ENCODE results near the gene RBMS1. TPM values are rescaled to one million over a fixed set of nuclear protein-coding genes. Genes with fewer than 3 reads are reported as not detected.

The RBMS1 gene
- total RNA-seq, 1 experiment from 2014 or later = 65.4 TPM

DNA sequence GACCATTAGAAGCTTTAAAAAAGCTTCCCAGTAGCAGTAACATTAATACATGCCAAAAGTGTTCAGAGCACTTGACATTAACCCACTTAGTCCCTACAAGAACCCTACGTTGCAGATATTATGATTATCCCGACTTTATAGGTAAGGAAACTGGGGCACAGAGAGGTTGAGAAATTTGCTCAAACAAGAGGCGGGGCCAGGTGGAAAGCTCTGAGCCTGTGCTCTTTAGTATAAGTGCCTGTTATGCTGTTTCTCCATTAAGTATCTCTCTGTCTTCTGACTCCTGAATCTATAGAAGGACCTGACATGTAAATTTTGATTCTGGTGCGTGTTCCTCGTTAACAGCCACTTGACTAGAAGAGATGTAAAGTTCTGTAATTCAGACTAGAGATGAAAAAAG lies 139.8 kb downstream of the RBMS1 start:
- peaks cover 64% of the 10 kb centered on the region for H3K4me1 Mint-ChIP-seq (ENCODE audit: insufficient read depth, unreplicated experiment)
- BruUV-seq (replicated peaks) = no TSS peak
- no peaks in the 10 kb centered on the region for H3K27me3 Mint-ChIP-seq (ENCODE audit: insufficient read depth, unreplicated experiment)
- no peak overlapping the region for H3K4me3 Mint-ChIP-seq (ENCODE audit: unreplicated experiment)
- ChIA-PET POLR2A (interaction anchor here (0.6 to 6.7 kb wide), 9 partner anchors 10 to 382 kb away, joined by 3 to 62 read pairs (median 3); no protein-coding TSS in a partner anchor), CTCF (interaction anchor here (0.6 to 3.4 kb wide), 19 partner anchors 8 to 710 kb away, joined by 3 to 19 read pairs (median 4); no protein-coding TSS in a partner anchor)
- no peak for DNase-seq (ENCODE audit: unreplicated experiment)
- H3K27ac Mint-ChIP-seq (ENCODE audit: low read depth, unreplicated experiment) = no peak overlapping the region
- H3K36me3 Mint-ChIP-seq (ENCODE audit: insufficient read depth, unreplicated experiment) = no peaks in the 10 kb centered on the region
- H3K9me3 Mint-ChIP-seq (ENCODE audit: unreplicated experiment) = no peaks in the 10 kb centered on the region
- intact Hi-C loops (cut with micrococcal nuclease) = loop anchor here (1.0 to 5.0 kb wide), 4 partner anchors 53 to 565 kb away; partner anchors contain the start of gene RBMS1
- TF ChIP-seq, protein P1, sequence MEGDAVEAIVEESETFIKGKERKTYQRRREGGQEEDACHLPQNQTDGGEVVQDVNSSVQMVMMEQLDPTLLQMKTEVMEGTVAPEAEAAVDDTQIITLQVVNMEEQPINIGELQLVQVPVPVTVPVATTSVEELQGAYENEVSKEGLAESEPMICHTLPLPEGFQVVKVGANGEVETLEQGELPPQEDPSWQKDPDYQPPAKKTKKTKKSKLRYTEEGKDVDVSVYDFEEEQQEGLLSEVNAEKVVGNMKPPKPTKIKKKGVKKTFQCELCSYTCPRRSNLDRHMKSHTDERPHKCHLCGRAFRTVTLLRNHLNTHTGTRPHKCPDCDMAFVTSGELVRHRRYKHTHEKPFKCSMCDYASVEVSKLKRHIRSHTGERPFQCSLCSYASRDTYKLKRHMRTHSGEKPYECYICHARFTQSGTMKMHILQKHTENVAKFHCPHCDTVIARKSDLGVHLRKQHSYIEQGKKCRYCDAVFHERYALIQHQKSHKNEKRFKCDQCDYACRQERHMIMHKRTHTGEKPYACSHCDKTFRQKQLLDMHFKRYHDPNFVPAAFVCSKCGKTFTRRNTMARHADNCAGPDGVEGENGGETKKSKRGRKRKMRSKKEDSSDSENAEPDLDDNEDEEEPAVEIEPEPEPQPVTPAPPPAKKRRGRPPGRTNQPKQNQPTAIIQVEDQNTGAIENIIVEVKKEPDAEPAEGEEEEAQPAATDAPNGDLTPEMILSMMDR (IDR thresholded peaks at IDR 0.05; ENCODE audit: unreplicated experiment) = no peak

DNA sequence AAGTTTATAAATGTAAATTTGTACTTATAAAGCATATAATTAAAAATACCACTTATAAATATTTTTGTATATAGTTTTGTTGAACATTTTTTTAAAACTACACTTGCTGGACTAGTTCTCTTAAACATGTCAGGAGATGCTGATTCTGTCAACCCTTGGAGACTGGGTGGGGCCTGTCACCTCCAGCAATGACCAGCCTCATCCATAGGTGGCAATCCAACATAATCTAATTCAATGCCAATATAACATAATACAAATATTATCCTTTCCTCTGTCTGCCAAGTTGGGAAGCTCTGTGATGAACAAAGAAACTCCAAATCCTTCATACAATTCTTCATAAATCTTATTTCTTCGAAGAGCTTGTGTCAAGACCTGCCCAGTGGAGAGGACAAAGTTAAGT lies 140.4 kb downstream of the RBMS1 start:
- H3K4me1 Mint-ChIP-seq (ENCODE audit: insufficient read depth, unreplicated experiment) = peaks cover 63% of the 10 kb centered on the region

DNA sequence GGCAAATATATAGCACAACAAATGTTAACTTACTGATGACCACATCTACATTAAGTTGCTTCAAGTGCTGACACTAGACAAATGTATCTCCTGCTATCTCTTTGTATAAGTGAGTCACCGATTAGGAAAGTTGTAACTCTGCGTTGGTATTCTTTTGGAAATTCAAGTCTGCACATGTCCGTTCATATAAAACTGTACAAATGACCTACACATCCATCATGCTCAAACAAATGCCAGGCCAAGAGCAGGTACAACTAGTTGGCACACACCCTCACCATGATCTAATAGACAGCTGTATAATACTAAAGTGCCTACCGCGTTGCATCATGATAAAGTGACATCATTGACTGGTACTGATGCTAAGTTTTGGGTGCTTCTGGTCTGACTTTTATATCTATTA lies 141.1 kb downstream of the RBMS1 start:
- no peaks in the 10 kb centered on the region for H3K9me3 Mint-ChIP-seq (ENCODE audit: unreplicated experiment)
- TF ChIP-seq, protein P1 (IDR thresholded peaks at IDR 0.05; ENCODE audit: unreplicated experiment) = no peak
- intact Hi-C loops (cut with micrococcal nuclease) = loop anchor here (1.0 to 5.0 kb wide), 5 partner anchors 54 to 678 kb away; partner anchors contain the start of gene RBMS1
- CTCF ChIA-PET = interaction anchor here (0.6 to 3.4 kb wide), 15 partner anchors 9 to 712 kb away, joined by 3 to 19 read pairs (median 5); no protein-coding TSS in a partner anchor
- peak; percentile 97 for DNase-seq (ENCODE audit: unreplicated experiment)
- H3K27me3 Mint-ChIP-seq (ENCODE audit: insufficient read depth, unreplicated experiment) = no peaks in the 10 kb centered on the region
- peaks cover 56% of the 10 kb centered on the region for H3K4me1 Mint-ChIP-seq (ENCODE audit: insufficient read depth, unreplicated experiment)
- H3K27ac Mint-ChIP-seq (ENCODE audit: low read depth, unreplicated experiment) = peak overlapping the region; percentile 38
- H3K36me3 Mint-ChIP-seq (ENCODE audit: insufficient read depth, unreplicated experiment) = no peaks in the 10 kb centered on the region
- no peak overlapping the region for H3K4me3 Mint-ChIP-seq (ENCODE audit: unreplicated experiment)
- POLR2A ChIA-PET = interaction anchor here (0.7 to 6.7 kb wide), 24 partner anchors 10 to 678 kb away, joined by 3 to 62 read pairs (median 4); no protein-coding TSS in a partner anchor
- no TSS peak for BruUV-seq (replicated peaks)

More for the DNA sequence above, 140.4 kb downstream of the RBMS1 start:
- peak; percentile 54 for DNase-seq (ENCODE audit: unreplicated experiment)
- Mint-ChIP-seq H3K4me3 (ENCODE audit: unreplicated experiment) (no peak overlapping the region), H3K27me3 (ENCODE audit: insufficient read depth, unreplicated experiment) (no peaks in the 10 kb centered on the region), H3K9me3 (ENCODE audit: unreplicated experiment) (no peaks in the 10 kb centered on the region), H3K27ac (ENCODE audit: low read depth, unreplicated experiment) (peak overlapping the region; percentile 38), H3K36me3 (ENCODE audit: insufficient read depth, unreplicated experiment) (no peaks in the 10 kb centered on the region)
- ChIA-PET CTCF (interaction anchor here (0.6 to 3.4 kb wide), 22 partner anchors 9 to 711 kb away, joined by 3 to 19 read pairs (median 4); no protein-coding TSS in a partner anchor), POLR2A (interaction anchor here (0.7 to 6.7 kb wide), 16 partner anchors 11 to 641 kb away, joined by 3 to 62 read pairs (median 4); no protein-coding TSS in a partner anchor)
- intact Hi-C loops (cut with micrococcal nuclease) = loop anchor here (1.0 to 5.0 kb wide), 4 partner anchors 54 to 566 kb away; partner anchors contain the start of gene RBMS1
- TF ChIP-seq, protein P1 (IDR thresholded peaks at IDR 0.05; ENCODE audit: unreplicated experiment) = peak; percentile 40
- BruUV-seq (replicated peaks) = no TSS peak

DNA sequence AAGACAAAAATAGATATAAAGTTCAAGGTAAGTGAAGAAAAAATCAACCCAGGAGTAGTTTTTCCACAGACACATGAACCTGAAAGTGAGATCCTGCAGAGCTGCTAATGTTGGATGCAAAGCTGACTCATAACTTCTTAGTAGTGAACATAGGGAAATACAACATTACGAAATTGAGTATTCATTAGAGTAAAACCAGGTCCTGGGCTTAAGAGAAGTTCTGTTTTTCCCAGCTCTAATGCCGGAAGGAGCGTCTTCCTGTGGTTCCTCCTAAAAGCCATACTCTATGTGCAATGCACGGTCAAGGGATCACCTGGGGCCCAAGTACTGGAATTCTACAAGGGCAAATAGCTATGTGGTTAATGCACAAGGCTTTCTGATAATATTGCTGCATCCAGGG lies 141.7 kb downstream of the RBMS1 start:
- Mint-ChIP-seq H3K27me3 (ENCODE audit: insufficient read depth, unreplicated experiment) (no peaks in the 10 kb centered on the region), H3K4me1 (ENCODE audit: insufficient read depth, unreplicated experiment) (peaks cover 54% of the 10 kb centered on the region), H3K9me3 (ENCODE audit: unreplicated experiment) (no peaks in the 10 kb centered on the region), H3K36me3 (ENCODE audit: insufficient read depth, unreplicated experiment) (no peaks in the 10 kb centered on the region), H3K27ac (ENCODE audit: low read depth, unreplicated experiment) (peak overlapping the region; percentile 38), H3K4me3 (ENCODE audit: unreplicated experiment) (peak overlapping the region; percentile 2)
- intact Hi-C loops (cut with micrococcal nuclease) = loop anchor here (1.0 to 5.0 kb wide), 5 partner anchors 55 to 678 kb away; partner anchors contain the start of gene RBMS1
- DNase-seq (ENCODE audit: unreplicated experiment) = peak; percentile 81
- BruUV-seq (replicated peaks) = no TSS peak
- TF ChIP-seq, protein P1 (IDR thresholded peaks at IDR 0.05; ENCODE audit: unreplicated experiment) = no peak
- CTCF ChIA-PET = interaction anchor here (0.6 to 3.4 kb wide), 10 partner anchors 11 to 712 kb away, joined by 3 to 19 read pairs (median 8); no protein-coding TSS in a partner anchor
- POLR2A ChIA-PET = interaction anchor here (0.6 to 6.7 kb wide), 23 partner anchors 11 to 679 kb away, joined by 3 to 62 read pairs (median 4); no protein-coding TSS in a partner anchor
